HG03439 (cell line): Measurements from ENCODE around the gene TOP3B.

Source experiments
- ATAC-seq: cut with Tn5 transposase; IDR thresholded peaks from one replicate; pipeline ENCODE4 v1.9.1; 2021; ENCODE audit warnings: mild to moderate bottlenecking, moderate library complexity; ENCODE audit not compliant: unreplicated experiment

The TOP3B gene

GRCh38 chr22:21982338-21982965 is at the start of gene TOP3B:
TOP3B (minus strand) TSS chr22:21982787; CDS start chr22:21975709, 7,078 bp downstream.
- no peak for ATAC-seq

- ATAC-seq, result peak; percentile 17
These were observed 48.8 kb upstream of the TOP3B start for GRCh38 chr22:22031183-22031945.

GRCh38 chr22:22030493-22031182 is 48.1 kb upstream of the TOP3B start:
- peak; percentile 52 for ATAC-seq

GRCh38 chr22:22027955-22028354 is 45.4 kb upstream of the TOP3B start:
- no peak for ATAC-seq

GRCh38 chr22:22026157-22026831 is 43.7 kb upstream of the TOP3B start:
- no peak for ATAC-seq

- ATAC-seq, result no peak
These were observed 43.0 kb upstream of the TOP3B start for GRCh38 chr22:22025320-22026156.

GRCh38 chr22:22024440-22024839 is 41.9 kb upstream of the TOP3B start:
- no peak for ATAC-seq

GRCh38 chr22:22023581-22024137 is 41.1 kb upstream of the TOP3B start:
- ATAC-seq, result no peak

- no peak for ATAC-seq
These were observed 40.5 kb upstream of the TOP3B start for GRCh38 chr22:22022947-22023534.

- no peak for ATAC-seq
These were observed 39.8 kb upstream of the TOP3B start for GRCh38 chr22:22022255-22022840.

- ATAC-seq, result no peak
These were observed 38.7 kb upstream of the TOP3B start for GRCh38 chr22:22021162-22021750.

GRCh38 chr22:22020425-22020852 is 37.9 kb upstream of the TOP3B start:
- ATAC-seq, result no peak

- ATAC-seq, result no peak
These were observed 37.3 kb upstream of the TOP3B start for GRCh38 chr22:22019659-22020424.

- ATAC-seq, result no peak
These were observed 36.5 kb upstream of the TOP3B start for GRCh38 chr22:22018825-22019658.

GRCh38 chr22:22015631-22016030 is 33.0 kb upstream of the TOP3B start:
- ATAC-seq, result no peak

GRCh38 chr22:22014285-22014659 is 31.7 kb upstream of the TOP3B start:
- no peak for ATAC-seq

GRCh38 chr22:22013559-22014284 is 31.1 kb upstream of the TOP3B start:
- ATAC-seq, result no peak
